Fibroblast of pulmonary artery (primary cell): ENCODE data around the gene AQP5.

Experiments used
- DNase-seq: peaks from one replicate; pipeline ENCODE4 v3.0.0-alpha.2; 2010; ENCODE audit warnings: low read depth
- H3K4me3 ChIP-seq: replicated peaks from 2 replicates; pipeline ENCODE4 v1.5.1; 2011; ENCODE audit warnings: low read depth, mild to moderate bottlenecking, control low read depth, low read length, moderate library complexity
- CTCF ChIP-seq: IDR thresholded peaks from 2 replicates; pipeline ENCODE4 v1.5.1; 2011; ENCODE audit warnings: mild to moderate bottlenecking, control low read depth, low read length, inconsistent platforms; ENCODE audit errors: missing control alignments

Gene AQP5

GRCh38 chr12:49949866-49950265 lies 11.8 kb upstream of the AQP5 start:
- no peak for TF ChIP-seq CTCF
- no peak for DNase-seq
- H3K4me3 ChIP-seq: no peak overlapping the region

GRCh38 chr12:49950273-49951251 lies 11.1 kb upstream of the AQP5 start, which contains the start of gene AQP2:
Gene AQP2 (plus strand): TSS chr12:49950737. CDS start chr12:49950831, 94 bp downstream.
- no peak for TF ChIP-seq CTCF
- H3K4me3 ChIP-seq: no peak within 1 kb of the TSS
- peak; percentile 39 for DNase-seq

- TF ChIP-seq CTCF: no peak
- no peak overlapping the region for H3K4me3 ChIP-seq
- DNase-seq: no peak
Measured at GRCh38 chr12:49951411-49952240, 10.0 kb upstream of the AQP5 start.

- DNase-seq: peak; percentile 12
- no peak for TF ChIP-seq CTCF
- no peak overlapping the region for H3K4me3 ChIP-seq
Measured at GRCh38 chr12:49952391-49953055, 9.1 kb upstream of the AQP5 start.

- no peak for DNase-seq
- H3K4me3 ChIP-seq: no peak overlapping the region
- no peak for TF ChIP-seq CTCF
Measured at GRCh38 chr12:49953151-49953550, 8.5 kb upstream of the AQP5 start.

- no peak for TF ChIP-seq CTCF
- H3K4me3 ChIP-seq: no peak overlapping the region
- DNase-seq: no peak
Measured at GRCh38 chr12:49953961-49954846, 7.5 kb upstream of the AQP5 start.
